Measurements from ENCODE around the gene CDH20.

GRCh38 chr18:61549416-61549815 is 216.2 kb downstream of the CDH20 start:
- TF ChIP-seq CTCF (conservative IDR thresholded peaks at IDR 0.05; ENCODE audit: low read depth, low read length) (no peak), EZH2 (IDR thresholded peaks at IDR 0.05; ENCODE audit: low read length, unreplicated experiment) (no peak)
